Fibroblast of lung (primary cell): ENCODE measurements around the gene CREBL2. TPM values are rescaled to one million over a fixed set of nuclear protein-coding genes. Genes with fewer than 3 reads are reported as not detected.
A peak's percentile ranks its signal among the peaks of the same experiment; 100 is the strongest.

Source experiments
- DNase-seq, 2 donors: peaks; one replicate each; pipeline versions ENCODE4 v3.0.0 to v3.0.0-alpha.2; 2010; ENCODE audit warnings: low read depth in 2 of 2
- H2AFZ ChIP-seq: 2 replicates; pipeline ENCODE4 v1.5.1; 2012; ENCODE audit warnings: low read length, control low read depth, inconsistent platforms
- H3K27ac ChIP-seq: 2 replicates; pipeline ENCODE4 v1.5.1; 2011; ENCODE audit warnings: low read length, control low read depth; ENCODE audit not compliant: insufficient read depth
- H3K27me3 ChIP-seq: 2 replicates; pipeline ENCODE4 v1.5.1; 2011; ENCODE audit warnings: mild to moderate bottlenecking, low read length; ENCODE audit not compliant: control insufficient read depth, insufficient read depth
- H3K36me3 ChIP-seq: 2 replicates; pipeline ENCODE4 v1.5.1; 2011; ENCODE audit warnings: low read length; ENCODE audit not compliant: control insufficient read depth, insufficient read depth
- H3K4me1 ChIP-seq: 2 replicates; pipeline ENCODE4 v1.5.1; 2011; ENCODE audit warnings: low read length; ENCODE audit not compliant: control insufficient read depth, insufficient read depth; ENCODE audit errors: extremely low read depth
- H3K4me2 ChIP-seq: 2 replicates; pipeline ENCODE4 v1.5.1; 2011; ENCODE audit warnings: low read length, control low read depth; ENCODE audit not compliant: insufficient read depth; ENCODE audit errors: extremely low read depth
- H3K4me3 ChIP-seq, 4 experiments: fragments of 200-600 bp in 1 of 4; sonication (generic) in 1 of 4; replicated peaks in 1 of 4; 2 replicates each; pipeline ENCODE4 v1.5.1; 2011 to 2016; ENCODE audit warnings: low read length in 4 of 4, low read depth in 3 of 4, mild to moderate bottlenecking in 3 of 4, control low read depth in 2 of 4, inconsistent platforms in 1 of 4, mixed read lengths in 1 of 4; ENCODE audit not compliant: insufficient read depth in 1 of 4; ENCODE audit errors: control extremely low read depth in 1 of 4
- H3K79me2 ChIP-seq: 2 replicates; pipeline ENCODE4 v1.5.1; 2012; ENCODE audit warnings: mild to moderate bottlenecking, low read length, inconsistent platforms; ENCODE audit not compliant: control insufficient read depth, insufficient read depth
- H3K9ac ChIP-seq: 2 replicates; pipeline ENCODE4 v1.5.1; 2011; ENCODE audit warnings: mild to moderate bottlenecking, low read length, control low read depth; ENCODE audit not compliant: insufficient read depth
- H3K9me3 ChIP-seq: 2 replicates; pipeline ENCODE4 v1.5.1; 2012; ENCODE audit warnings: low read depth, low read length; ENCODE audit not compliant: control insufficient read depth, insufficient read depth
- H4K20me1 ChIP-seq: 2 replicates; pipeline ENCODE4 v1.5.1; 2011; ENCODE audit warnings: low read length; ENCODE audit not compliant: control insufficient read depth, insufficient read depth; ENCODE audit errors: extremely low read depth
- CTCF ChIP-seq, 2 donors: IDR thresholded peaks in 1 of 2; conservative IDR thresholded peaks in 1 of 2; 1 replicate in 1 of 2; 2 replicates in 1 of 2; pipeline ENCODE4 v1.5.1; 2011 to 2012; ENCODE audit warnings: low read length in 2 of 2, control low read depth in 1 of 2, inconsistent platforms in 1 of 2, low read depth in 1 of 2, mild to moderate bottlenecking in 1 of 2
- EZH2 ChIP-seq: IDR thresholded peaks from 2 replicates; pipeline ENCODE4 v1.5.1; 2012; ENCODE audit warnings: low read length, control low read depth, mild to moderate bottlenecking; ENCODE audit errors: missing control alignments
- polyA plus RNA-seq, 2 donors: library from polyadenylated mRNA; depleted of rRNA in 1 of 2; stranded (reverse) in 1 of 2; unstranded in 1 of 2; fragments of >200 nt; gene quantifications; 2 replicates each; pipeline ENCODE4 v1.2.1, GENCODE V29; 2011 to 2012; ENCODE audit warnings: missing spikeins in 1 of 2
- total RNA-seq: library from RNA; depleted of rRNA; stranded (reverse); fragments of >200 nt; gene quantifications from 2 replicates; pipeline ENCODE4 v1.2.1, GENCODE V29; 2014

CREBL2 gene
- total and polyA plus RNA-seq, 2 donors (not counting 1 experiment from before 2014, with no cell fraction given), result 35.9 to 59.5 TPM

- H3K9ac ChIP-seq, result no peak overlapping the region
- no peaks in the 10 kb centered on the region for H3K36me3 ChIP-seq
- H3K4me2 ChIP-seq, result no peak overlapping the region
- H3K4me3 ChIP-seq, result no peak overlapping the region
- no peak overlapping the region for H3K27ac ChIP-seq
- no peaks in the 10 kb centered on the region for H3K9me3 ChIP-seq
- DNase-seq, result no peak
- TF ChIP-seq EZH2 (no peak), CTCF (conservative IDR thresholded peaks at IDR 0.05 in 1 of 2, IDR thresholded peaks at IDR 0.05 in 1 of 2; ENCODE audit: low read depth in 1 of 2, low read length in 2 of 2) (no peak)
- H3K27me3 ChIP-seq, result no peaks in the 10 kb centered on the region
- no peak overlapping the region for H2AFZ ChIP-seq
- H3K4me1 ChIP-seq, result peaks cover 2% of the 10 kb centered on the region
- peaks cover 4% of the 10 kb centered on the region for H3K79me2 ChIP-seq
- H4K20me1 ChIP-seq, result no peaks in the 10 kb centered on the region
Observed at GRCh38 chr12:12609692-12610091, 2.0 kb upstream of the CREBL2 start.

- Histone ChIP-seq H2AFZ (peak overlapping the region; percentile 3), H3K4me3 (peak overlapping the region in 2 of 4 experiments; percentile 88 to 96), H4K20me1 (no peaks in the 10 kb centered on the region)
Observed at GRCh38 chr12:12610711-12611110, 965 bp upstream of the CREBL2 start.

GRCh38 chr12:12612358-12612757 lies 682 bp downstream of the CREBL2 start:
- Histone ChIP-seq H3K79me2 (peaks cover 4% of the 10 kb centered on the region), H3K4me2 (peak overlapping the region; percentile 20), H3K36me3 (no peaks in the 10 kb centered on the region), H3K9ac (peak overlapping the region; percentile 67), H4K20me1 (no peaks in the 10 kb centered on the region), H2AFZ (peak overlapping the region; percentile 63), H3K9me3 (no peaks in the 10 kb centered on the region), H3K27me3 (no peaks in the 10 kb centered on the region), H3K4me3 (peak overlapping the region; percentile 66 to 96 (median 82)), H3K4me1 (peaks cover 2% of the 10 kb centered on the region), H3K27ac (peak overlapping the region; percentile 72)
- DNase-seq, result peak; percentile 64 to 82
- TF ChIP-seq EZH2 (no peak), CTCF (conservative IDR thresholded peaks at IDR 0.05 in 1 of 2, IDR thresholded peaks at IDR 0.05 in 1 of 2; ENCODE audit: low read depth in 1 of 2, low read length in 2 of 2) (no peak)

More at GRCh38 chr12:12610711-12611110, 965 bp upstream of the CREBL2 start:
- no peak for DNase-seq
- Histone ChIP-seq H3K27me3 (no peaks in the 10 kb centered on the region), H3K4me2 (no peak overlapping the region), H3K36me3 (no peaks in the 10 kb centered on the region), H3K9me3 (no peaks in the 10 kb centered on the region), H3K27ac (peak overlapping the region; percentile 72), H3K4me1 (peaks cover 2% of the 10 kb centered on the region), H3K79me2 (peaks cover 4% of the 10 kb centered on the region), H3K9ac (no peak overlapping the region)
- TF ChIP-seq EZH2 (no peak), CTCF (conservative IDR thresholded peaks at IDR 0.05 in 1 of 2, IDR thresholded peaks at IDR 0.05 in 1 of 2; ENCODE audit: low read depth in 1 of 2, low read length in 2 of 2) (no peak)
